Neuronal stem cell (in vitro differentiated cells): Measurements from ENCODE around the gene HIP1R.
"Not testable (repeated sequence)": the region's sequence is repeated elsewhere in the genome, so short reads cannot be mapped to it uniquely, and the experiment has no call there.

ENCODE experiments used
- DNase-seq: peaks from one replicate; pipeline ENCODE4 v3.0.0-alpha.2; 2013; ENCODE audit warnings: low spot score
- H2AFZ ChIP-seq: one replicate; pipeline ENCODE4 v1.6.1; 2013; ENCODE audit warnings: mild to moderate bottlenecking, low read length, inconsistent platforms
- H2AK5ac ChIP-seq: 2 replicates; pipeline ENCODE4 v1.6.1; 2013; ENCODE audit warnings: low read depth, mild to moderate bottlenecking, inconsistent platforms, low read length, moderate library complexity, mixed read lengths
- H2BK120ac ChIP-seq: 2 replicates; pipeline ENCODE4 v1.6.1; 2013; ENCODE audit warnings: low read depth, mild to moderate bottlenecking, inconsistent platforms, low read length, moderate library complexity, mixed read lengths
- H2BK12ac ChIP-seq: one replicate; pipeline ENCODE4 v1.6.1; 2013; ENCODE audit warnings: low read length, inconsistent platforms
- H2BK15ac ChIP-seq: 2 replicates; pipeline ENCODE4 v1.6.1; 2013; ENCODE audit warnings: mild to moderate bottlenecking, low read length, inconsistent platforms, mixed read lengths
- H2BK5ac ChIP-seq: one replicate; pipeline ENCODE4 v1.6.1; 2013; ENCODE audit warnings: inconsistent platforms, mild to moderate bottlenecking, low read length, moderate library complexity
- H3K14ac ChIP-seq: one replicate; pipeline ENCODE4 v1.6.1; 2013; ENCODE audit warnings: low read length, inconsistent platforms
- H3K18ac ChIP-seq: 2 replicates; pipeline ENCODE4 v1.6.1; 2013; ENCODE audit warnings: low read length, inconsistent platforms
- H3K23ac ChIP-seq: 2 replicates; pipeline ENCODE4 v1.6.1; 2013; ENCODE audit warnings: low read depth, mild to moderate bottlenecking, mixed read lengths, low read length, inconsistent platforms; ENCODE audit not compliant: poor library complexity
- H3K27ac ChIP-seq: replicated peaks from 3 replicates; pipeline ENCODE4 v1.5.1; 2013; ENCODE audit warnings: low read length, inconsistent platforms
- H3K27me3 ChIP-seq, 3 experiments: 2 replicates each; pipeline ENCODE4 v1.6.1; 2013; ENCODE audit warnings: low read length in 3 of 3, mild to moderate bottlenecking in 2 of 3, inconsistent platforms in 1 of 3, low read depth in 1 of 3, mixed read lengths in 1 of 3, moderate library complexity in 1 of 3; ENCODE audit not compliant: control insufficient read depth in 3 of 3, insufficient read depth in 3 of 3
- H3K36me3 ChIP-seq, 2 donors: replicated peaks in 1 of 2; 2 replicates each; pipeline ENCODE4 v1.6.1; 2013; ENCODE audit warnings: low read length in 2 of 2; ENCODE audit not compliant: control insufficient read depth in 2 of 2, insufficient read depth in 2 of 2
- H3K4ac ChIP-seq: 2 replicates; pipeline ENCODE4 v1.6.1; 2013; ENCODE audit warnings: inconsistent platforms, mild to moderate bottlenecking, low read length, moderate library complexity
- H3K4me1 ChIP-seq, 2 donors: 1 replicate in 1 of 2; 2 replicates in 1 of 2; pipeline ENCODE4 v1.6.1; 2013; ENCODE audit warnings: low read length in 2 of 2, low read depth in 1 of 2; ENCODE audit not compliant: control insufficient read depth in 2 of 2, insufficient read depth in 1 of 2
- H3K4me2 ChIP-seq: one replicate; pipeline ENCODE4 v1.6.1; 2013; ENCODE audit warnings: mild to moderate bottlenecking, low read length, inconsistent platforms; ENCODE audit not compliant: insufficient read depth, poor library complexity, severe bottlenecking
- H3K4me3 ChIP-seq, 2 donors: 2 replicates each; pipeline ENCODE4 v1.5.1; 2013; ENCODE audit warnings: low read length in 2 of 2, mild to moderate bottlenecking in 2 of 2, inconsistent platforms in 1 of 2, moderate library complexity in 1 of 2
- H3K79me1 ChIP-seq: one replicate; pipeline ENCODE4 v1.6.1; 2013; ENCODE audit warnings: low read depth, mild to moderate bottlenecking, inconsistent platforms, low read length, moderate library complexity
- H3K9ac ChIP-seq: one replicate; pipeline ENCODE4 v1.6.1; 2013; ENCODE audit warnings: mild to moderate bottlenecking, low read depth, low read length, inconsistent platforms; ENCODE audit not compliant: poor library complexity
- H3K9me3 ChIP-seq, 2 donors: replicated peaks in 1 of 2; 2 replicates each; pipeline versions ENCODE3 to v1.6.1; 2013; ENCODE audit warnings: low read length in 2 of 2, mild to moderate bottlenecking in 2 of 2, inconsistent platforms in 1 of 2, low read depth in 1 of 2, mixed read lengths in 1 of 2, moderate library complexity in 1 of 2; ENCODE audit not compliant: control insufficient read depth in 2 of 2, insufficient read depth in 1 of 2
- H4K8ac ChIP-seq: one replicate; pipeline ENCODE4 v1.6.1; 2013; ENCODE audit warnings: low read depth, mild to moderate bottlenecking, inconsistent platforms, low read length, moderate library complexity
- H4K91ac ChIP-seq: one replicate; pipeline ENCODE4 v1.6.1; 2013; ENCODE audit warnings: low read length, low read depth, mild to moderate bottlenecking, inconsistent platforms; ENCODE audit not compliant: poor library complexity
- WGBS, 2 donors: extraction: QIAGEN DNeasy Blood & Tissue Kit; methylation state at CpG; one replicate each; pipeline ENCODE4 v1.1.7; 2013; ENCODE audit warnings: missing lambda C conversion rate in 2 of 2, mixed read lengths in 1 of 2; ENCODE audit not compliant: insufficient read length in 2 of 2, insufficient replicate concordance in 1 of 2; ENCODE audit errors: extremely low coverage in 2 of 2; 5-methylcytosine and 5-hydroxymethylcytosine counted together

Gene HIP1R

DNA sequence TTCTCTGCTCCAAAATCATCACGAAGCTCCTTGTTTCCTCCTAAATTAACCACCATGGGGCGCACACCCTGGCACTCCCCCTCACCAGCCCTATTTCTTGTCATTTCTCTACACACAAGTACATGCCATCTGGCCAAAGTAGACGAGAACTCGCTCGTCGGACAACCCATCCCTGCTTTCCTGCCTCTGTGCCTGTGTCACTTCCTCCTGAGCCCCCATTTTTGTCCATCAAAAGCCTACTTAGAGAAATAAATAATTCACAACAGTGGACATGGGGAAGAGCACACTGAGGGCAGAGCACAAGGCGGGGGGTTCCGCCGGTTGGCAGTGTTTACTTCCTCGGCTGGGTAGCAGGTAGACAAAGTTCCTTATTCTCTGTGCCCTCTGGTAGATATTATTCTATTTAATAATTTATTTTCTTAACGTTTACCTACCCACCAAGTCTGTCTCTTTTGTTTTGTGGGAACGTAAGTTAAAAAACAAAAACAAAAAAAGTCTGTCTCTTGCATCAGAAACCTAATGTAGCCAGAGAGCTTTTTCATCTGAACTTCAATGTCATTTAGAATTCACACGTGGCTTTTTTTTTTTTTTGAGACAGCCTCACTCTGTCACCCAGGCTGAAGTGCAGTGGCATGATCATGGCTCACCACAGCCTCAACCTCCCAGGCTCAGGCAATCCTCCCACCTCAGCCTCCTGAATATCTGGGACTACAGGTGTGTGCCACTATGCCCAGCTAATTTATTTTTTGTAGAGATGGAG lies 54.7 kb downstream of the HIP1R start:
- Histone ChIP-seq H2BK120ac (no peak overlapping the region), H4K8ac (no peak overlapping the region), H3K4ac (no peak overlapping the region), H3K36me3 (peaks cover 0 to 4% of the 10 kb centered on the region in 2 donors), H2BK15ac (no peak overlapping the region), H3K27ac (no peak overlapping the region), H3K23ac (no peak overlapping the region), H3K9ac (no peak overlapping the region), H3K79me1 (peaks cover 9% of the 10 kb centered on the region), H2AFZ (no peak overlapping the region), H4K91ac (no peak overlapping the region), H3K9me3 (no peaks in the 10 kb centered on the region), H2BK12ac (no peak overlapping the region), H3K4me1 (peaks cover 40 to 52% of the 10 kb centered on the region in 2 donors), H3K27me3 (no peaks in the 10 kb centered on the region), H3K4me3 (no peak overlapping the region), H3K18ac (no peak overlapping the region), H2BK5ac (no peak overlapping the region), H3K4me2 (no peak overlapping the region), H3K14ac (no peak overlapping the region), H2AK5ac (no peak overlapping the region)
- no peak for DNase-seq
- no CpG with 5 or more reads among the region's 13 CpGs for WGBS, 2 donors

DNA sequence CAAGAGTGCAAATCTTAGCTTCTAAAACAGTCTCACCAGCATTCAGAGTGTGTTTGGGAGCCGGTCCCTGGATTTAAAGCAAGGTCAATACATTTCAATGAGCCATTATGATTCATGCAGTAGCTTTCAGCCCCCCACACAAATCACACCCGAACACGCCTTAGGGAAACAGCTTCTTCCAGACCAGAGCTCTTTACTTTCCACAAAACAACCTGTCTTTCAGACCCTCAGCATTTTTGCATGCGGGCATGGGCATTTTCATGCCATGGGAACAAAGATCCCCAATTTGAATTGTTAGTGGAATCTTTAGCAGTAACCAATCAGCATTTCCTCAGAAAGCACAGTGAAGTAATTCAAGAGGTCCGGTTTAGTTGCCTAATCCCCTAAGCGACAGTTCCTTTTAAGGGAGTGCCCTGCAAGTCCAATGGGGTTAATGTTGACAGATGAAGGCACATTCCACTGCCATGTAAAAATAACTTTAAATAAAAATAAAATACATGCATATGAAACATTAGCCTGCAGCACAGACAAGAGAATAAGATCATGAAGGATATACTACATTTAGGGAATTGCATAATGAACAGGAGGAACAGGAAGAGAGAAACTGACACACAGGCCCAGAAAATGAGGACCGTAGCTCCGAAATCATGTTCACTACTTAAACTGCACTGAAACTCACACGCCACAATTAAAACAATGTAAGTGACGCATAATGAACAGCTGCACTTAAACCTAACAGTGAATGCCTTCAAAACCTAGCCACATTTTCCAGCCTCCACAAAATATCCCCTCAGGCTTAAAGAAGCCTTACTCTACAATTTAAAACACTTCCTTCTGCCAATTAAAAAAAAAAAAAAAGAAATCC lies 56.6 kb downstream of the HIP1R start:
- Histone ChIP-seq H3K4ac (no peak overlapping the region), H3K4me1 (peaks cover 39 to 48% of the 10 kb centered on the region in 2 donors), H3K18ac (no peak overlapping the region), H2BK120ac (no peak overlapping the region), H2BK15ac (no peak overlapping the region), H4K91ac (no peak overlapping the region), H2AFZ (no peak overlapping the region), H3K79me1 (peaks cover 6% of the 10 kb centered on the region), H4K8ac (no peak overlapping the region), H3K27ac (peak overlapping the region; percentile 87), H3K14ac (no peak overlapping the region), H2AK5ac (no peak overlapping the region), H2BK12ac (no peak overlapping the region), H3K4me2 (peak overlapping the region; percentile 38), H3K23ac (no peak overlapping the region), H3K27me3 (peaks cover 0 to 2% (median 0%) of the 10 kb centered on the region in 3 experiments), H3K9me3 (no peaks in the 10 kb centered on the region), H3K36me3 (peaks cover 0 to 4% of the 10 kb centered on the region in 2 donors), H2BK5ac (no peak overlapping the region), H3K9ac (no peak overlapping the region), H3K4me3 (peak overlapping the region in 1 of 2 donors; percentile 25)
- WGBS, 2 donors: no CpG with 5 or more reads among the region's 10 CpGs
- peak; percentile 68 for DNase-seq

DNA sequence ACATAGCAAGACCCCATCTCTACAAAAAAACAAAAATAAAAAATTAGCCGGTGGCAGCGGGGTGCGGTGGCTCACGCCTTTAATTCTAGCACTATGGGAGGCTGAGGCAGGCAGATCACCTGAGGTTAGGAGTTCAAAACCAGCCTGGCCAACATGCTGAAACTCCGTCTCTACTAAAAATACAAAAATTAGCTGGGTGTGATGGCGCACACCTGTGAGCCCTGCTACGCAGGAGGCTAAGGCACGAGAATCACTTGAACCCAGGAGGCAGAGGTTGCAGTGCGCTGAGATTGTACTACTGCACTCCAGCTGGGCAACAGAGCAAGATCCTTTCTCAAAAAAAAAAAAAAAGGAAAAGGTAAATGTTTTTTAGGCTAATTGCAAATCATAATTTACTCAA lies 57.5 kb downstream of the HIP1R start:
- not testable (repeated sequence) for H3K4me2 ChIP-seq, H4K91ac ChIP-seq, H2BK120ac ChIP-seq, H4K8ac ChIP-seq, H2AFZ ChIP-seq, H3K36me3 ChIP-seq, H3K9me3 ChIP-seq, H3K79me1 ChIP-seq, H3K27me3 ChIP-seq, H3K14ac ChIP-seq, H2BK15ac ChIP-seq, H3K4me3 ChIP-seq, H2AK5ac ChIP-seq, H2BK12ac ChIP-seq, H2BK5ac ChIP-seq, DNase-seq, H3K18ac ChIP-seq, H3K4ac ChIP-seq, H3K9ac ChIP-seq, H3K23ac ChIP-seq
- Histone ChIP-seq H3K4me1 (peaks cover 32 to 40% of the 10 kb centered on the region in 2 donors), H3K27ac (peak overlapping the region; percentile 87)
- WGBS, 2 donors: no CpG with 5 or more reads among the region's 9 CpGs
